Ovary (tissue), 3 donors: ENCODE results near the gene POLR3E.

Experiments
- CTCF ChIP-seq, 3 donors: fragments of 450-650 bp in 2 of 3; fragments of 200-600 bp in 1 of 3; IDR thresholded peaks; one replicate each; pipeline versions ENCODE4 v1.5.1 to v1.8.0; 2016 to 2022; ENCODE audit warnings: antibody characterized with exemption in 3 of 3, mild to moderate bottlenecking in 1 of 3
- EP300 ChIP-seq: sonication (generic); formaldehyde crosslinking; IDR thresholded peaks from one replicate; pipeline ENCODE4 v1.6.1; 2017; ENCODE audit warnings: antibody characterized with exemption
- POLR2A ChIP-seq: fragments of 450-650 bp; IDR thresholded peaks from one replicate; pipeline ENCODE4 v1.6.1; 2017; ENCODE audit warnings: antibody characterized with exemption, mild to moderate bottlenecking, moderate library complexity
- donor health status: DM: no; HTN: no; CAD: no.

- no peak for TF ChIP-seq POLR2A
- TF ChIP-seq CTCF (IDR thresholded peaks at IDR 0.05) = no peak
- TF ChIP-seq EP300 = no peak
Measured at GRCh38 chr16:22380529-22380928, 83.3 kb downstream of the POLR3E start.
